NCI-H1694 treated with DMSO at 0.1 percent for 48 hours (cell line): Measurements from ENCODE around the gene MESP1.

Experiments used
- DNase-seq: peaks from one replicate; lab custom pipeline; 2025; lab: John Stamatoyannopoulos, UW

The MESP1 gene

GRCh38 chr15:89723031-89723430 is 28.0 kb downstream of the MESP1 start:
- no peak for DNase-seq

GRCh38 chr15:89714775-89715174 is 36.3 kb downstream of the MESP1 start:
- DNase-seq: no peak

DNA sequence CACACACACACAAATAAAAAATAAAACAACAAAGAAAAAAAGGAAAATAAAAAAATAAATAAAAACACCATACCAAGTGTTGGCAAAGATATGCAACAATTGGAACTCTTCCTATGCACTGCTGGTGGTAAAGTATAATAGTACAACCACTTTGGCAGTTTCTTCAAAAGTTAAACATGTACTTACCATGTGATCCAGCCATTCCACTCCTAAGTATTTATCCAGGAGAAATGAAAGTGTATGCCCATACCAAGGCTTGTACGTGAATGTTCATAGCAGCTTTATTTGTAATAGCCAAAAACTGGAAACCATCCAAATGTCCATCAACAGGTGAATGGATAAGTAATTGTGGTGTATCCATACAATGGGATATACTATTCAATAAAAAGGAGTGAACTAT is 43.5 kb downstream of the MESP1 start:
- no peak for DNase-seq

DNA sequence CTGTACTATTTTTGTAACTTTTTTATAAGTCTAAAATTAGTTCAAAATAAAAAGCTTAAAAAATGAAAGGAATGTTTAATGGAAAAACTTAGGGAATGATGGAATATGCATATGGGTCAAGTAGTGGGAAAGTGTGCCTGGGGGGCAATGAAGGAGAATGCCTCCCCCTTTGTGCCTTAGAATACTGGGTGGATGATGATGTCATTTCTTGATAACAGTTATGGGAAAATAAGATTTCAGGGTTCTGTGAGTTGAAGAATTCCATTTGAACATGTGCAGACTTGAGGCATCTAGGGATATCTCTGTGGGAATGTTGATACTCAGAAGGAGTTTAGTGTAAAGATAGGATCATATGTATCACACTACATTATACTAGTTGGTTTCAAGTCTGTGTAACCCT is 46.6 kb downstream of the MESP1 start:
- DNase-seq: no peak
